ENCODE data around the gene MAP1LC3B2.
"Not testable (repeated sequence)": the region's sequence is repeated elsewhere in the genome, so short reads cannot be mapped to it uniquely, and the experiment has no call there.

Gene MAP1LC3B2

DNA sequence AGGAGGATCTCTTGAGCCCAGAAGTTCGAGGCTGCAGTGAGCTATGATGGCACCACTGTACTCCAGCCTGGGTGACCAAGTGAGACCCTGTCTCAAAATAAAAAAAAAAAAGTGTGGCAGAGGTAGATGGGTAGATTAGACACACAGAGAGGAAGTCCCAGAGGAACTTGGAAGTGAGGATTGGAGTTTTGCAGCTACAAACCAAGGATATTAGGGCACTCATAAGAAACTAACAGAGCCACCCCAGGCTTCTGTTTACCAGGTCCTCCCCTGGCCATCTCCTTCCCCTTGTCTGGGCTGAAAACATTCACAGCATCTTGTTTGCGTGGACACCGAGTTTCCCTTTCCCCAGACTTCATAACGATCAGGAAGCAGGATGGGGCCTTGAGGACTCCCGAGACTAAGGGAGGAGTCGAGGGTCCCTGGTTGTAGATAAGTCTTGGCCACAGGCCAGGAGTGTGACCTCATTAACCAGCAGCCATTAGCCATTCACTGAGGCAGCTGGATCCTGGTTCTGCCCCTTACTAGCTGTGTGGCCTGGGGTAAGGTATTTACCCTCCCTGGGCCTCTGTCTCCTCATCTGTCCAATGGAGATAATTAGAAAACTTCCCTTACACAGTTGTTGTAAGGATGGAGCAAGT is 2.1 kb downstream of the MAP1LC3B2 start:
- DNase-seq (ENCODE audit: low read depth): no peak

DNA sequence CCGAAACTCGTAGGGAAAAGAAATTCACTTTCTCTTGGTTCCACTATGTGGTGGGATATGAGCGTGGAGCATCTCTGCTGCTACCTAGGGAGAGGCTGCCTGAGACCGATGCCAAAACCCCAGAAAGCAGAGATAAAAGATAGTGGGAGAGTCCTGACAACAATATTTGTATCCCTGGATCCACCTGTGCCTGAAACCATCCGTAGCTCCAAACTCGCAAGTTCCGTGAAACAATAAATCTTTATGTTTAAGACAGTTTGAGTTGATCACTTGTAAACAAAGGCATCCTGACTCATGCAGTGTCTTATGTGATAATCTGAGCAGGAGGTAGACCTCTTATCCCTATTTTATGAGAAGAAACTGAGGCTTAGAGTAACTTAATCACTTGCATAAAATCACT is 2.9 kb downstream of the MAP1LC3B2 start:
- no peak for DNase-seq (ENCODE audit: low read depth)

DNA sequence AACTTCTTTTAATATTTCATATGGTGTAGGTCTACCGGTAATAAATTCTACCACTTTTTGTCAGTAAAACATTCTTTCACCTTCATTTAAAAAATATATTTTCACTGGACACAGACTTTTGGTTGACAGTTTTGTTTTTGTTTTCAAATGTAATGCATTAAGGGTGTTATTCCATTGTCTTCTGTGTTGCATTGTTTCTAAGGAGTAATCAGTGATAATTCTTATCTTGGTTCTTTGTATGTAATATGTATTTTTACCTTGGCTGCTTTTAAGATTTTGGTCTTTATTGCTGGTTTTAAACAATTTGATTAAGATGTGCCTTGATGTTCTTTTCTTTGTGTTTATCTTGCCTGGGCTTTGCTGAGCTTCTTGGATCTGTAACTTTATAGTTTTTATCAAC is 4.1 kb downstream of the MAP1LC3B2 start:
- DNase-seq (ENCODE audit: low read depth): no peak

DNA sequence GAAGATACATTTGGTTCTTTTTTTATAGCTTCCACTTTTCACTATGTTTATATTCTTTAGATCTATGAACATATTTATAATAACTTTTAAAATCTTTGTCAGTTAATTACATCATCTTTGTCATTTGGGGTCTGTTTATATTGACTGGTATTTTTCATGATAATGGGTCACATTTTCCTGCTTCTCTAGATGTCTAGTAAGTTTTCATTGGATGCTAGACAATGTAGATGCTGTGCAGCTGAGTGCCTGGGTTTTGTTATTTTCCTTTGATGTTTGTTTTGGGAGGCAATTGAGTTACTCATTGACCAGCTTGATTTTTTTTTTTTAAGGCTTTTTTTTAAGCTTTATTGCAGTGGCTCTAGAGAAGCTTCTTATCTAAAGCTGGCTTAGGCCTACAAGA is 4.9 kb downstream of the MAP1LC3B2 start:
- DNase-seq (ENCODE audit: low read depth): no peak

DNA sequence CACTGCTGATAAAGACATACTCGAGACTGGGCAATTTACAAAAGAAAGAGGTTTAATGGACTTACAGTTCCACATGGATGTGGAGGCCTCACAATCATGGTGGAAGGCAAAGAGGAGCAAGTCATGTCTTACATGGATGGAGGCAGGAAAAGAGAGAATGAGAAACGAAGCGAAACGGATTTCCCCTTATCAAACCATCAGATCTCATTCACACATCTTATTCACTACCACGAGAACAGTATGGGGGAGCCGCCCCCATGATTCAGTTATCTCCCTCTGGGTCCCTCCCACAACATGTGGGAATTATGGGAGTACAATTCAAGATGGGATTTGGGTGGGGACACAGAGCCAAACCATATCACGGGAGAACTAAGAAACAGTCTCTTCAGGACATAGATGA is 6.0 kb downstream of the MAP1LC3B2 start:
- not testable (repeated sequence) for DNase-seq (ENCODE audit: low read depth)

DNA sequence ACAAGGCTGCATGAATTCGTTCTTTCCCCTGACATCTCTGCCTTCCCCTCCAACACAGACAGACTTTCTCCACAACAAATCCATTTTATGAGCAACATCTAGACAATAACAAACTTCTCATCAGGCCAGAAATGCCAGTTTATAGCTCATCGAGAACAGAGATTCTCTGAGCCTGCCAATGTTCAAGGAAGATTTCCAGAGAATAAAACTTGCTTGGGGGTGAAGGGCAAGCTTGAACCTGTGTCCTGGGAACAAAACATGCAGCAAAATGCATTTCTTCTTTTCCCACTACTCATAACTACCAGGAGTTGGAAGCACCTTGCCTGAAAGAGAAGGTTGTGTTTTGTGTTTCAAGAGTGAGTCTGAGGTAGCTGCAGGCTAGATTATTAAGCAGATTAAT is 6.8 kb downstream of the MAP1LC3B2 start:
- no peak for DNase-seq (ENCODE audit: low read depth)

DNA sequence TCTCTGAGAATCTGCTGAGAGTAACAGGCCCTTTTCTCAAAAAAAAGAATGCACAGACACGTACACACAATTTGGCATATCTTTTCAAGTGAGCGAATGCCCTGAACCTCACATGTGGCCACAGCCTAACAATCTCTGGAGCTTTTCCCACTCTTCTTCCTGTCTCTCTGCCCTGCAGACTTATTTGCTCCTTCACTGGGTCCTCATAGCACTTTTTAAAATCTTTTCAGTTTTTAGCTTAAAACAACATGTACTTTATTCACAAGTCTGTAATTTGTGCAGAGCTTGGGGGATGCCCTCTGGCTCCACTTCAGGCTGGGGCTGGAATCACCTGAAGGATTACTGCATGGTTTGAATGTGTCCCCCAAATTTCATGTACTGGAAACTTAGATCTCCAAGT is 9.0 kb downstream of the MAP1LC3B2 start:
- no peak for DNase-seq (ENCODE audit: low read depth)

DNA sequence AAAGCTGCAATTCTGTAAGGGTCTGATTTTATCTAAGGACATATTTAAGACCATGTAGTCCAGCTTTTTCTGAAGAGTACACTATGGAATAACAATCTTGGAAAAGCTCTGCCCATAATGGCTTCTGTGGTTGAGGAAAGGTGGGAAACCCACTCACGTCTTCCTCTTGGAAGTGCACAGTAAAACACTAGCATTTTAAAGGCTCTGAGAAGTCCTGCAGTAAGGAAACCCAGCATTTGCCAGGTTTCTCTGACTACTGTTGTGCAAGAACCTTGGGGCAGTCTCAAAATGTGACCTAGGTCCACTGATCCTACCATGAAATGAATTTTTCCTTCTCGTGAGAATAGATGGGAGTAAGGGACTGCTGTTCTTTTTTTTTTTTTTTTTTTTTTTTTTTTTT is 11.9 kb downstream of the MAP1LC3B2 start:
- DNase-seq (ENCODE audit: low read depth): no peak

DNA sequence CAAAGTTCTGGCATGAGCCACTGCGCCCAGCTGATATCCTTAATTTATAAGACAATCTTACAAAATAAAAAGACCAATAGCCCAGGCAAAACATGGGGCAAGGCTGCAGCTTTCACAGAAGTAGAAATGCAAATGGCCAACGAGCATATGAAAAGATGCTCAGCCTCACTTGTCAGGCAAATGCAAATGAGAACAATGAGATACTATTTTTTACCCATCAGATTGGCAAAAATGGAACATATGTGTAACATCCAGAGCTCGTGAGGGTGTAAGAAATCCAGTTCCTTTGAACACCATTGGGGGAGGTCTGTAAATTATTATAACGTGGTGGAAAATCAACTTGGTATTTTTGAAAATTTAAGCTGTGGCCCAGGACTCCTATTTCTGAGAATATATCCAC is 14.6 kb downstream of the MAP1LC3B2 start:
- DNase-seq (ENCODE audit: low read depth): no peak

DNA sequence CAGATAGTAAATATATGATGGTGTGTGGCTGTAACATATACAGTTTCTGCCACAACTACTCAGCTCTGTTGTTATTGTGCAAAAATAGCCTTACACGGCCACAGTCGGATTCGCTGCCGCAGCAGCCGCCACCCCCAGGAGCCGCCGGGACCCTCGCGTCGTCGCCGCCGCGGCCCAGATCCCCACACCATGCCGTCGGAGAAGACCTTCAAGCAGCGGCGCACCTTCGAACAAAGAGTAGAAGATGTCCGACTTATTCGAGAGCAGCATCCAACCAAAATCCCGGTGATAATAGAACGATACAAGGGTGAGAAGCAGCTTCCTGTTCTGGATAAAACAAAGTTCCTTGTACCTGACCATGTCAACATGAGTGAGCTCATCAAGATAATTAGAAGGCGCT is 16.6 kb downstream of the MAP1LC3B2 start:
- not testable (repeated sequence) for DNase-seq (ENCODE audit: low read depth)

DNA sequence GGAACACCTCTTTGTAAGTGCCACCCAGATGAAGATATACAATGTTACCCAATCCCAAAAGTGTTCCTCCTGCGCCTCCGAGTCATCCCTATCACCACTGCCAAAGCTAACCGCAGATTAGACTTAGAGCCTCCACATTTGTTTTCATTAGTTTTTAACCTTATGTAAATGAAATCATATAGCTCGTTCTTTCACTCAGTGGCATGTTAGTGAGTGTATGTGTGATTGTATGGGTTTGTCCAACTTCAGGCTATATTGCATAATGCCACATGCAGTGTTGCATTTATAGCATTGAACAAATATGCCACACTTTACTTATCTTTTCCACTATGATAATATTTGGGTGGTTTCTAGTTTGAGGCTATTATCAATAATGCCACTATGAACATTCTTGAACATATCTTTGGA is 18.0 kb downstream of the MAP1LC3B2 start:
- no peak for DNase-seq (ENCODE audit: low read depth)

DNA sequence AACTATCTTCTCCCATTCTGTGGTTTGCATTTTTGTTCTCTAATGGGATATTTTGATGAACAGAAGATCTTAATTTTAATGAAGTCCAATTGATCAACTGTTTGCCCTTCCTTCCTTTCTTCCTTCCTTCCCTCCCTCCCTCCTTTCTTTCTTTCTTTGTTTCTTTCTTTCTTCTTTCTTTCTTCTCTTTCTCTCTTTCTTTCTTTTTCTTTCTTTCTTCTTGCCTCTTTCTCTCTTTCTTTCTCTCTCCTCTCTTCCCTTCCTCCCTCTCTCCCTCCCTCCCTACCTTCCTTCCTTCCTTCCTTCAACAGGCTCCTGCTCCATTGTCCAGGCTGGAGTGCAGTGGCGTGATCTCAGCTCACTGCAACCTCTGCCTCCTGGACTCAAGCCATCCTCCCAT is 18.9 kb downstream of the MAP1LC3B2 start:
- no peak for DNase-seq (ENCODE audit: low read depth)

DNA sequence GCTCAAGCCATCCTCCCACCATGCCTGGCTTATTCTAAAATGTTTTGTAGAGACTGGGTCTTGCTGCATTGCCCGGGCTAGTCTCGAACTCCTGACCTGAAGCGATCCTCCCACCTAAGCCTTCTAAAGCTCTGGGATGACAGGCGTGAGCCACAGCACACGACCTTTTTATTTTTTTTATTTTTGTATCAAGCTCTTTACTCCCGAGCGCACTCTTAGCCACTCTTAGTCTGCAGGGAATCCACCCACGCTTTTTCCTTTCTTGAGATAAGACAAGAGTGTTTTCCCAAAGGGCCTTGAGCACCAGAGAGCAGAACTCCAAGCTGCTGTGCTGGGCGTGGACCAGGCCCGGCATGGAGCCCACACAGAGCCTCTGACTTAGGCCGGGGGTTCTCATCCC is 23.4 kb downstream of the MAP1LC3B2 start:
- no peak for DNase-seq (ENCODE audit: low read depth)

DNA sequence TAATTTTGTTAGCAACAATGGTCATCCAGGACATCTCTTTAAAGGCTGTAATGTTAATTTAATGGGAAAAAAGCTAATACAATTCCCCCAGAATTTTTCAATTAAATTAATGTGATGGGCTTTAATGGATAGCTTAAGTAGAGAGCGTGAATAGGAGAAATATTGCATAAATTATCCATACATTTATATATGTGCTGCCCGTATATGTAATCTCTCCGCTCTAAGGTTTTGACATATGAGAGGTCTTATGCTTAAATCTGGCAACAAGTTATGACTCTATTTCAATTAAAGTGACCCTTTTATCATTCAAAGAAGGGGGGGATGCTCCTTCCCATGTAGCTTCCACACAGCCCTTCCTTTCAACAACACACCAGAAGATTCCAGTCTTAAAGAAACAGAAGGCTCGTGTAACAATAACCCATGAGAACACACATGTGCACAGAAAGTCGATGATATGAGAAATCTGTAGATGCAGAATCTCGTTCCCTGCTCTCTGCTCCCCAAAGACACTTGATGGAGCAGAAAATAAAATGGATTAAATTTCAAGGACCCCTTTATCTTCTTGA is 24.0 kb downstream of the MAP1LC3B2 start:
- no peak for DNase-seq (ENCODE audit: low read depth)

DNA sequence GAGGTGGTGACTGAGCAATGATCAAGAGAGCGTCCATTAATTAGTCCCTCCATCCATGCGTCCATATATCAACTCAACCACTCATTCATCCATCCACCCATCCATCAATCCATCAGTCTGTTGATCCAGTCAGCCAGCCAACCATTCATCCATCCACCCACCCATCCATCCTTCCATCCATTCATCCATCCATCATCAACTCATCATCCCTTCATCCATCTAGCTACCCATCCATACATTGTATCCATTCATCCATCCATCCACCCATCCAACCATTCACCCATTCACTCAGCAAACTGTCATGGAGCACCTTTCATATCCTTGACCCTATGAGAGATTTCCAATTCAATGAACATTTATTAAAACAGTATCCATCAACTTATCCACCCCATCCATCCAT is 28.1 kb downstream of the MAP1LC3B2 start:
- no peak for DNase-seq (ENCODE audit: low read depth)

DNA sequence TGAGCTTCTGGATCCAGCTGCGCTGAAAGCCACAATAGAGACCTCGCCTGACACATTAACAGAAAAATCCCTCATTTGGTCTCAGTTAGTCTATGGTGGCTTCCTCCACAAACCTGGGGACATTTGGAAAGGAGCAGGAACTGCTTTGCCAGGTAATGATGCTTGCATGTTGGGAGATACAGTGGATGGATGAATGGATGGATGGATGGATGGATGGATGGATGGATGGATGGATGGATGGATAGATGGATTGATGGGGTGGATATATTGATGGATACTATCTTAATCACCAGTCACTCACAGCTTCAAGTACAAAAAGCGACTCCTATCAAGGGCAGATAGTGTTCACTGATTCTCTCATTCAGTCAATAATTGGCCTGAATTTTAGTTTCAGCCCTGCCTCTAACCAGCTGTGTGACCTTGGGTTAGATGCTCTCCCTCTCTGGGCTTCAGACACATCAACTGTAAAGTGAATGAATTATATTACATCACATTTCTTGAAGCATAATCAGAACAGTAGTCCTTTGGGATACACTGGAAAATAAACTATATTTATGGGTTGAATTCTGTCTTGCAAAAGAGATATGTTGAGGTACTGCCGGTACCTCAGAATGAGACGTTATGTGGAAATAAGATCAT is 29.3 kb downstream of the MAP1LC3B2 start:
- DNase-seq (ENCODE audit: low read depth): no peak

DNA sequence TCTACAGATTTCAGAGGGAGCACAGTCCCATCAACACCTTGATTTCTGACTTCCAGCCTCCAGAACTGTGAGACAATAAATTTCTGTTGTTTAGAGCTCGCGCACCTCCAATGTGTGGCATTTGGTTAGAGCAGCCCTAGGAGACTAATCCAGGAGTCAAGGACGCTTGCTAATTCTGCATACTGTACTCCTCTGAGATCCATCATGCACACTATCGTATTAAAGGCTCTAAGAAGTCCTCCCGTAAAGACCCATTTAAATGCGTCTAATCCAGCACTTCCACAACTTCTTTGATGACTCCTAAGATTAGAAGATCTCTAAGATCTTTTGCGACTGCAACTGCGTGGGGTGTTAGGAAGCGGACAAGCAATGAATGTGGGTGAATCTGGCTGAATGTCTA is 30.4 kb downstream of the MAP1LC3B2 start:
- DNase-seq (ENCODE audit: low read depth): no peak

DNA sequence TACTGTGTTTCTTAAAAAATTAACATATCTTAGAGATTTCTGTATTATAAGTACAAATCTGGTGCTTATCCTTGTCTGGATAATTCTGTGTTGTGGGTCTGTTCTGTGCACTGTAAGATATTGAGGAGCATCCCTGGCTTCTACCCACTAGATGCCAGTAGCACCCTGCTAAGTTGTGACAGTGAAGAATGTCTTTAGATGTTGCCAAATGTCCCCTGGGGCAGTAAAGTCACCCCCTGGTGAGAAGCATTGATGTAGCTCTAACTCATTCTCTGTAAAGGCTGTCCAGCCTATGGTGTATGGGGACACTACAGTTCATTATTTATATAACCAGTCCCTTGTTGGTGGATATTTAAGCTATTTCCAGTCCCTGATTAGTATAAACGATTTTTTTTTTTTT is 31.4 kb downstream of the MAP1LC3B2 start:
- no peak for DNase-seq (ENCODE audit: low read depth)

DNA sequence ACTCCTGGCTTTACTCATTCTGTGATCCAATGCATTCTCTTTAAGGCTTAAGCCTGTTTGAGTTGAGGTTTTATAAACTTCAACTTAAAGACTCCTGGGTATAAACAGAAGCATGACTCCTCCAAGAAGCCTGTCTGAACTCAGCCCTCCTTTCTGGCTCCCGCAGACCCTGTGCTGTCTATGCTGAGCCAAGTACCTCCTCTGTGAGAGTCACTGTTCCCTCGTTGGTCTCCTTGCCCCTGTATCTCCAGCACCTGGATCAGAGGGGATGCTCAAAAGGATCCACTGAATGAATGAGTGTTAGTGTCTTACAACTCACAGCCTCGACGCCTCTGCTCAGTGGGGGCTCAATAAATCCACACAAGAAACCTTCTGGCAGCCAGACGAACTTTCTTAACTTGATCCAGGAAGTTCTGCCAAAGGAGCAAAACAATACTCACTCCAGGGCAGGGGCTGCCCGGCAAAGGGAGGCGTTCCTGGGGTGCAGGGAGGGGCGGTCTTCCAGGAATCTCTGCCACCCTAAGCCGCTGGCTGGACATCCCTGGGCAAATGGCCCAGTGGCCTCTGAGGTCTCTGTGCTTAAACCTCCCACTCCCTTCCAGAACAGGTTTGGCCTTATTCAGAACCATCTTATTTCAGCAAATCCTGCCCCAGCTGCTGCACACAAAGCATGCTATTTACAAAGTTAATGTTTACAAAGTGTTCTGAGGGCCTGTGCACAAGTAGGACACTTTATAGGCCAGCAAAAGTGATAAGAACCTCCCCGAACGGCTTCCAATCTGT is 32.9 kb downstream of the MAP1LC3B2 start:
- no peak for DNase-seq (ENCODE audit: low read depth)

DNA sequence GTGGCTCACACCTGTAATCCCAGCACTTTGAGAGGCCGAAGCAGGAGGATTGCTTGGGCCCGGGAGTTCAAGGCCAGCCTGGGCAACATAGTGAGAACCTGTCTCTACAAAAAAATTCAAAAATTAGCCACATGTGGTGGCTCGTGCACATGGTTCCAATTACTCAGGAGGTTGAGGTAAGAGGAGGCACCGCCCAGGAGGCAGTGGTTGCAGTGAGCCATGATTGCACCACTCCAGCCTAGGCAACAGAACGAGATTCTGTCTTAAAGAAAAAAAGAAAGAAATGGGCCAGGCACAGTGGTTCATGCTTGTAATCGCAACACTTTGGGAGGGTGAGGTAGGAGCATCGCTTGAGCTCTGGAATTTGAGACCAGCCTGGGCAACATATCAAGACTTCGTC is 33.5 kb downstream of the MAP1LC3B2 start:
- no peak for DNase-seq (ENCODE audit: low read depth)

DNA sequence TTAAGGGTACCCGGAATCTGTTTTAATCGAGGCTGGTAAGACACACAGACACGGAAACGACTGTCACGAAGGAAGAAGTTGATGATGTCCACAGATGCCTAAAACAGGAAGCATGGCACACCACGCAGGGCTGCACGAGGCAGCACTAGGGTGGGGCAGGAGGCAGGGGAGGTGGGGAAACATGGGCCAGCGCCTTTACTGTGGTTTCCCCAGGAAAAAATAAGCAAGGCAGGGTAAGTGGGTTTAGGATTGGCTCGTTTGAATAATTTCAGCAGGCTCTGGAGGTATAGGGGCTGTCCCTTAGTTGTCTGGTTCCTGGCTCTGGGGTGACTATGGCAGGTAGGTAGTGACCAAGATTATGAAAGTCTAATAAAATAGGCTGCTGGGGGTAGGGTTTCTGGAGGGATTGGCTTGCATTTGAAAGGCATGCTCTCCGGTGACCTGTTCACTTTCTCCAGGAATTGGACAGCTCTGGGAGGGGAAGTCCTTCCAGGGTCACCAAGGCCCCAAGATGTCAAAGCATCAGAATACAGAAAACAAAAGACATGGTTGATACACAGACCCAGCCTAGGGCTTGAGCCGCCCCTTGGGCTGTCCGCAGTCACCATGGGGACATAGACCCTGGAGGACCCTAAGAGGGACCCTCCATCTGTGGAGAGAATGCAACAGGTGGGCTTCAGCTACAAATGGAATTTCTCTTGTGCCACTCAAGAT is 35.3 kb downstream of the MAP1LC3B2 start:
- no peak for DNase-seq (ENCODE audit: low read depth)

DNA sequence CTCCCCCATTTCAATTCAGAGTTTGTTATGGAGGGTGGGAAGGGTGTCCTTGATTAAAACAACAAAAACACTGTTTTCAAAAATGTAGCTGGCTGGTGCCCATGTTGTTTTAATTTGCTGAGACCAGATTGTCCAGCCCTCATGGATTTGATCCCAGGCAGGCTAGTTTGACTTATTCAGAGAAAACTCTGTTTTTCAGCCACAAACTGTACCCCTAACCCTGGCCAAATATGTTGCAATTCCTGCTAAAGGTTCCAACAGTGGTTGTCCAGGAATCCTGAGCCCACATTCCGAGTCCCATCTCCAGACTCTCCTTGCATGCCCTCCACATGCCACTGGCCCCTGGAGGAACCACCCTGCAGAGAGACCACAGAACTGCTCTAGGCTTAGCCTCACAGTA is 36.0 kb downstream of the MAP1LC3B2 start:
- no peak for DNase-seq (ENCODE audit: low read depth)
